ENCODE data around the gene USP6NL. TPM values are rescaled to one million over a fixed set of nuclear protein-coding genes. Genes with fewer than 3 reads are reported as not detected.
"Not testable (repeated sequence)": the region's sequence is repeated elsewhere in the genome, so short reads cannot be mapped to it uniquely, and the experiment has no call there.

The USP6NL gene
- 1 to 10 TPM; 2.3 to 2.7 TPM for total RNA-seq

DNA sequence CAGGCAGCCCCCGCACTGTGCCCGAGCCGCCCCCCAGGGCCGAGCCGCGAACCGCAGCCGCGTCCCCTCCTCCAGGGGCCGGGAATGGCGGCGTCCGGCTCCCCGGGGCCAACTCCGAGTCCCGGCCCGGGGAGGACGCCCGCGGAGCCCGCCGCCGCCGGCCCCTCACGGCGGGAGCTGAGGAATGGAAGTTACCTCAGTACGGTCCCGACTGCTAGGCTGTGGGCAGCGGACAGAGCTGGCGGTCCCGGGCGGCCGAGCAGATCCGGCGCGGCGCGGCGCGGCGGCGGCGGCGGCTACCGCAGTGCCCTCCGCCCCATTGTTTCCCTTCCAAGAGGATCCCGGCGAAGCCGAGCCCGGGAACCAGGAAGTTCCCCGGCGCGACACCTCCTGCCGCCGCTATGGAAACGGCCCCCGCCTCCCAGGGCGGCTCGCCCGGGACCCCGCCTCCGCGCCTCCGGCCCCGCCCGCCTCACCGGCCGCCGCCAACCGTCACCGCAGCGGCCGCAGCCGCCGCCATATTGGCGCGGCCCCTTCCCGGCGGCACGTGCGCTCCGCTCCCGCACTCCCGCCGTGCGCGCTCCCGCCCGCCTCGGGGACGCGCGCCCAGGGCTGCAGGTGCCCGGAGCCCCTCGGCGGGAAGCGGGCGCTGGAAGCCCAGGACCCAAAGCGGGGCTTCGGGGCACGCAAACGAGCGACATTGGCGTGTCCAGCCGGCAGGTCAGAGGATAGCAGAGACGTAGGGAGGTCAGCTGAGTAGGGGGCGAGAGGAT, at the start of gene USP6NL:
TSS of gene USP6NL (minus strand) at position 403 of the 773 bp plus-strand sequence. CDS start 14,016 bp downstream, outside the sequence.
- ChIA-PET CTCF (interaction anchor here (0.6 kb wide), 2 partner anchors 46 to 511 kb away, joined by 3 read pairs; no protein-coding TSS in a partner anchor), POLR2A (interaction anchor here (0.6 to 0.7 kb wide), 2 partner anchors 16 to 60 kb away, joined by 3 to 10 read pairs; no protein-coding TSS in a partner anchor)

DNA sequence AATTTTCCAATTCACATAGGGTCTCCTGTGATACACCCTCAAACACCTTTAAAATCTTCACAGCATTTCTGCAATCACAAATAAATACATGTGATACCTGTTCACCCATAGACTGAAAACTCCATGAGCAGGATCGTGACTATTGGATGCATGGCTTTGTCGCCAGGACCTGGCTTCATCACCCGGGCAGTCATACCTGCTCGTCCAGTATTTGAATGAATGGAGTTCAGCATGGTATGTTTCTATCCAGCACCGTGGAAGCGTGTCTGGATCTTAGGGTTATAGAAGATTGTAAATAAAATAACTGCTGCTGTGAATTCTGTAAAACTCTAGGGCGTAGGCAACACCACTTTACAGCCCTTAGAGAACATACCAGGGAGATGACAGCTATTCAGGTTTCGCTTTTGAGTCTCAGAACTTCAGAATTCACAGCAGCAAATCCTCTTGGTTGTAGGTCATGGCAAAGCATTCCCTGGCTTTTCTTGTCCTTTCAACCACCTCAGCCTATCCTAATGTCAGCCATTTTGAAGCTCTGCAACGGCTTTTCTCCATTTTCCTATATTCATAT, 47.4 kb upstream of the USP6NL start:
- ChIA-PET POLR2A (interaction anchor here (0.6 kb wide), 1 partner anchor 51 kb away, joined by 5 read pairs; no protein-coding TSS in a partner anchor), CTCF (no interaction called here)

GRCh38 chr10:11655836-11656235, 44.4 kb upstream of the USP6NL start:
- ChIA-PET CTCF (no interaction called here), POLR2A (interaction anchor here (0.7 kb wide), 1 partner anchor 1325 kb away, joined by 3 read pairs; no protein-coding TSS in a partner anchor)

DNA sequence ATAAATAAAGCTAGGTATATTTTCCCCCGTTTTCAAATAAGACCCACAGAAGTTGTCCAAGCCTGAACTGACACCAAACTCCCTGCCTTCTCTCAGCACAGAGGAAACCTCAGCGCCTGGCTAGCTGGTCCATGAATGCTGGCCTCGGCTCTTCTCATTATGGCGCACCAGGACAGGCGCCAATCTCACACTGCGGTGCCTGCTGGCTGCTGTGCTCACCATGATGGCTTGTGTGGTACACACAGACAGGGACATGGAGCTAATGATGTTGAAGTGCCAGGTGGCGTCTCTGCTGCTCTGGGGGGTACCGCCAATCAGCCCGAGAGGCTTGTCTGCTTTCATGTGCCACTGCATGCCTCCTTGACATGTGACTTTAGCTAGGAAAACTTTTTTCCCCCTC, 43.2 kb upstream of the USP6NL start:
- POLR2A ChIA-PET: no interaction called here
- CTCF ChIA-PET: no interaction called here

GRCh38 chr10:11653758-11654471, 42.5 kb upstream of the USP6NL start:
- CTCF ChIA-PET: no interaction called here
- POLR2A ChIA-PET: no interaction called here

- POLR2A ChIA-PET: no interaction called here
- CTCF ChIA-PET: no interaction called here
Measured at GRCh38 chr10:11647676-11648075, 36.2 kb upstream of the USP6NL start.

DNA sequence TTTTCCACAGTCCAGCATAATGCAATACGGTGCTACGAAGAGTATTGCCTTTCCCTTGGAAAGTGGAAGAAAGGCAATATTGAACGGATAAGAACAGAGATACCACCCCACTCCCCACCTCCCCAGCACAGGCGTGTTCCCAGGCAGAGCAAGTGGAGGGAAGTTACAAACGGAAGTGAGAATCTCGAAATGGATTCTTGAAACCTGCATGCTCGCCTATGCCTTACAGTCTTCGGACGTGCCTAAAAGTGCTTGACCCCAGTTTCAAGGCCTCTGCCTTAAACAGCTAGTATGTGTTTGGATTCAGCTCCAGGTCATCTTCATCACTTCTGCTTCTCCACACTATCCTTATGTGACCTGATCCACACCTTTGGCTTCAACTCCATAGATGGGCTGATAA, 35.0 kb upstream of the USP6NL start:
- ChIA-PET CTCF (no interaction called here), POLR2A (interaction anchor here (0.6 kb wide), 1 partner anchor 1318 kb away, joined by 3 read pairs; no protein-coding TSS in a partner anchor)

DNA sequence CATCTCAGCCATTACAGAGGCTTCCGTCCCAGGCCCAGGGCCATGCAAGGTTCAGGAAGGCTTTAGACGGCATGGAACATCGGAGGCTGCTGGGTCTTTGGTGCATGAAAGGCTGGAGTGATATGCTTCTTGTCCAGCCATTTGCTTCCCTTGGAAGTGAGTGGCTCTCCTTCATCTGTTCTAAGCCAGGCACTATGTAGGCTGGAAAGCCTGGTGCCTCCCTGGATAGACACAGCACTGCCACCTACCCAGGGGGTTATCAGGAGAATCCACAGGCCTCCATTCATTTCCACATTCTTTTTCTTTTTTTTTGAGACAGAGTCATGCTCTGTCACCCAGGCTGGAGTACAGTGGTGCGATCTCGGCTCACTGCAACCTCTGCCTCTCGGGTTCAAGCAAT, 31.6 kb upstream of the USP6NL start:
- POLR2A ChIA-PET: no interaction called here
- CTCF ChIA-PET: no interaction called here

DNA sequence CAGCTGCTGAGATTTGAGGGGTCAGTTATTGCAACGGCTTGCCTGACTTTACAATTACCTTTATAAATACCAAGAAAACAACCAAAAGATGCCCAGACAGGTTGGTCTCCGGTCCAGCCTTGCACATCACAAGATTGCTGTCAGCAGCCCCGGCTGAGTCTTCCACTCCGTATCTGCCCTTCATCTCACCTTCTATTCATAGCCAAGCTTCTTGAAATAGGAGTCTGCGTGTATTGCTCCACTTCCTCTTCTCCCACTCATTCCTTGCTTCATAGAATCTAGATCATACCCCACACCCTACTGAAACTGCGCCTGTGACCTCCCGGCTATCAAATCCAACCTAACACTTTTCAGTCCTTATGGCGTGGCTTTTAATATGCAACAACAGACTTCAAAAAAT, 31.1 kb upstream of the USP6NL start:
- CTCF ChIA-PET: no interaction called here
- POLR2A ChIA-PET: no interaction called here

DNA sequence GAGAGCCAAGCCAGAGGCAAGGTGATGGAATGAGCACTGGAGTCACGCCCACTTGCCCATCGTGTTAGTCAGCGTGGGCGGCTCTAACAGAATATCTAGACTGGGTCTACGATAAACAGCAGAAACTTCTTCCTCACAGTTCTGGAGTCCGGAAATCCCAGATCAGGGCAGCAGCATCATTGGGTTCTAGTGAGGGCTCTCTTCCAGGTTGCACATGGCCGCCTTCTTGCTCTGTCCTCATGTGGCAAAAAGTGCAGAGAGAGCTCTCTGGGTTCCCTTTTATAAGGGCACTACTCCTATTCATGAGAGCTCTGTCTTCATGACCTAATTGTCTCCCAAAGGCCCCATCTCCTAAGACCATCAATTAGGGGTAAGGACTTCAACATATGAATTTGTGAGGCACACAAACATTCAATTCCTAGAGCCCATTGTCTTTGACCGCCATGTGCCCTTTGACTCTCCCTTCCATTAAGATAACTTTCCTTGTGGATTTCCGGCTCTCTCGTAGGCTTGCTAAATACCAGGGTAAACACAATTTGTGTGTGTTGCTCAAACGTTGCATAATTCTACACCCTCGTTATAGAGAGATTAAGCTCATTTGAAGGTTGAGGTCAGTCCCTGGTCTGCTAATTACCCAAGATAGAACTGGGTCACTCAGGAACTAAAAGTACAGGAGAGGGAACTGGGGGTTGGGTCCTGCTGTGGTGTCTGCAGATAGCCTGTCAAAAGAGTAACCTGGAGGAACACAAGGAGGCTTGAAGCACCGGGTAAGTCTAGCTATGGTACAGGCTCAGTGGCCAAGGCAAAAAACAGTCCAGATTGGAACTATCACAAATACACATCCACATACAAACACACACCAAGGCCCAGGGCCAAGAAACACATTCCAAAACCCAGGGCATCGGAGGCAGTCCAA, 28.7 kb upstream of the USP6NL start:
- POLR2A ChIA-PET: no interaction called here

GRCh38 chr10:11639362-11639761, 27.9 kb upstream of the USP6NL start:
- POLR2A ChIA-PET: no interaction called here
- CTCF ChIA-PET: no interaction called here

More for the DNA sequence above, 28.7 kb upstream of the USP6NL start:
- CTCF ChIA-PET: no interaction called here

GRCh38 chr10:11638055-11638698, 26.7 kb upstream of the USP6NL start:
- ChIA-PET POLR2A (no interaction called here), CTCF (no interaction called here)

DNA sequence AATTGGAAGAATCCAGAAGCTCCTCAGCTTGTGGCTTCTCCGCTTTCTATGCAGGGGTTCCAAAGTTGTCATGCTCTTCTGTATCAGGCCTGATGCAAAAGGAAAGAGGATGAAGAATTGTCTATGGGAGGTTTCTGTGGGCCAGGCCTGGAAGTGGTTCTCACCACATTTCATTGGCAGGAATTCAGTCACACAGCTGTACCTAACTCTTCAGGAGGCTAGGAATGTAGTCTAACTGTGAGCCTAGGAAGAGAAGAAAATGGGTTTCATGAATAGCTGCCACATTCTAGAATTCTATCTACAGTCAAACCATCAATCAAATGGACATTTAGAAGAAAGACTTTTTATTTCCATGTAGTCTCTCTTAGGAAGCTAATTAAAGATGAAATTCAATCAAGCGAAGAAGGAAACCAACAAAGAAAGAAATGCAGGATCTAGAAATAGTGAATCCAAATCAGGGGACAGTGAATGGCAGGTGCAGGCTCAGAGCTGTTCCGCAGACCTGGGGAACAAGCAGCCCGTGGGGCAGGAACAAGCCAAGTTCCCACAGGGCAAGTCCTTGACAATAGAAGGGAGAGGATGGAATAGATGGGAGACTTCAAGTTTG, 25.4 kb upstream of the USP6NL start:
- ChIA-PET CTCF (interaction anchor here (1.0 kb wide), 1 partner anchor 36 kb away, joined by 3 read pairs; no protein-coding TSS in a partner anchor), POLR2A (no interaction called here)

DNA sequence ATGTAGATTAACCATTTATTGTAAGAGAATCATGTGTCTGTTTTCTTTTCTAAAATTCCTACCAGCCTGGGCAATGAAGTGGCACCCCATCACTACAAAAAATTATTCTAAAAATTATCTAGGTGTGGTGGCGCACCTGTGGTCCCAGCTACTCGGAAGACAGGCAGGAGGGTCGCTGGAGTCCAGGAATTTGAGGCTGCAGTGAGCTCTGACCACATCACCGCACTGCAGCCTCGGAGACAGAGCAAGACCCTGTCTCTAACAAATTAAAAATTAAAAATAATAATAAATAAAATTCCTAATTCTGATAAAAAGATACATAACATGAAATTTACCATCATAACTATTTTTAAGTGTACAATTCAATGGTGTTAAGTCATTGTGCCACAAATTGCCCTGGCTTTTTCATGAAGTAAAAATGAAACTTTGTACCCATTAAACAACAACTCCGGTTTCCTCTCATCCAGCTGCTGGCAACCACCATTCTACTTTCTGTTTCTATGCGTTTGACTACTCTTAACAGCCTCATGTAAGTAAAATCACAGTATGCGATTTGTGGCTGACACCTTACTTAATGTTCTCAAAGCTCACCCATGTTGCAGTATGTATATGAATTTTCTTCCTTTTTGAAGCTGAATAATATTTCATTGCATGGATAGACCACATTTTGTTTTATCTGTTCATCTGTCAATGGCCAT, 20.6 kb upstream of the USP6NL start:
- ChIA-PET CTCF (no interaction called here), POLR2A (no interaction called here)

DNA sequence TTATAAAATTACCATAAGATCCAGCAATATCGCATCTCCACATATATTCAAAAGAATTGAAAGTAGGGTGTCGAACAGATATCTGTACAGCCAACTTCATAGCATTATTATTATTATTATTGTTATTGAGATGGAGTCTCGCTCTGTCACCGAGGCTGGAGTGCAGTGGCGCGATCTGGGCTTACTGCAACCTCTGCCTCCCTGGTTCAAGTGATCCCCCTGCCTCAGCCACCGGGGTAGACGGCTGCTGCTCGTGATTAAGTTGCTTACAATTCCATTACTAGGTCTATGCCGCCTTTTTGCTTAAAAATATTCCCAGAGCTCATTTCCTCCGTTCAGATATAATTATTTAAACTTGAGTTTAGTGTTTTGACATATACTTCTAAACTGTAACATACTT, 19.8 kb upstream of the USP6NL start:
- ChIA-PET POLR2A (no interaction called here), CTCF (no interaction called here)

GRCh38 chr10:11629731-11630130, 18.3 kb upstream of the USP6NL start:
- CTCF ChIA-PET: no interaction called here
- POLR2A ChIA-PET: no interaction called here

GRCh38 chr10:11627941-11628340, 16.5 kb upstream of the USP6NL start:
- CTCF ChIA-PET, POLR2A ChIA-PET: not testable (repeated sequence)

DNA sequence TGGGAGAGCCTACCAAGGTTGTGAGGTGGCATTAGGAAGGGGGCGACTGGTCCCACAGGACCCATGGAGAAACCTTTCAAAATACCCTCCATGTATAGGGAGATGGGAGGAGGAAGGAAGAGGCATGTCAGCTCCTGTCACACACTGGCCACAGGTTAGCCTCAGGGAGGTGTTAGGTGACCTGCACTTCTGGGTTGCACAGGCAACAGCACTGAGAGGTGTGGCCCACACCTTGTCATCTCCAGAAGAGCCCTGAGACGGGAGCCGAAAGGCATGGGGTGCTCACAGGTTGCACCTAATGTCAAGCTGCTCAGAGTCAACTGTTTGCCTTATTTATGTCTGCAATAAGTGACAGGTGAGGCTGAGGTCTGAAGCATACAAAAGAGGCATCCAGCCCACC, 14.6 kb upstream of the USP6NL start:
- ChIA-PET CTCF (no interaction called here), POLR2A (no interaction called here)

Measured in activated CD8-positive, alpha-beta memory T cell treated with anti-CD3 and anti-CD28 coated beads for 36 hours (primary cell).